GM12892 (cell line): ENCODE data around the gene HACD1.

Experiments
- DNase-seq: peaks from one replicate; pipeline ENCODE4 v3.0.0; 2011; ENCODE audit not compliant: insufficient read length
- FAIRE-seq: peaks from 2 replicates; lab custom pipeline; 2011; peaks lifted over from hg19 to GRCh38; lab: Jason Lieb, UNC
- POLR2A ChIP-seq: IDR thresholded peaks from 2 replicates; pipeline ENCODE4 v1.6.1; 2011; ENCODE audit warnings: low read depth, low read length, control low read depth
- POLR2AphosphoS5 ChIP-seq: IDR thresholded peaks from 2 replicates; pipeline ENCODE4 v1.6.1; 2011; ENCODE audit warnings: low read depth, low read length, control low read depth
- TAF1 ChIP-seq: IDR thresholded peaks from 2 replicates; pipeline ENCODE4 v1.6.1; 2011; ENCODE audit warnings: low read depth, mild to moderate bottlenecking, control low read depth, low read length, borderline replicate concordance

Gene HACD1

GRCh38 chr10:17626656-17627055, 9.5 kb upstream of the HACD1 start:
- DNase-seq (no peak), FAIRE-seq (no peak)

GRCh38 chr10:17624996-17625395, 7.8 kb upstream of the HACD1 start:
- DNase-seq (no peak), FAIRE-seq (no peak)
- TF ChIP-seq TAF1 (no peak), POLR2AphosphoS5 (no peak), POLR2A (no peak)

More at GRCh38 chr10:17626656-17627055, 9.5 kb upstream of the HACD1 start:
- TF ChIP-seq POLR2AphosphoS5 (no peak), POLR2A (no peak), TAF1 (no peak)

GRCh38 chr10:17622061-17622460, 4.9 kb upstream of the HACD1 start:
- FAIRE-seq, result no peak
- TF ChIP-seq POLR2A (no peak), TAF1 (no peak), POLR2AphosphoS5 (no peak)
- no peak for DNase-seq

- DNase-seq, result peak; percentile 22
- no peak for FAIRE-seq
- TF ChIP-seq POLR2AphosphoS5, result no peak
- no peak for TF ChIP-seq POLR2A
- TF ChIP-seq TAF1, result no peak
Observed at GRCh38 chr10:17616403-17617030, 657 bp downstream of the HACD1 start.

GRCh38 chr10:17609523-17610079, 7.6 kb downstream of the HACD1 start:
- FAIRE-seq (no peak), DNase-seq (no peak)
- TF ChIP-seq POLR2A (no peak), POLR2AphosphoS5 (no peak), TAF1 (no peak)

- DNase-seq, result no peak
- TF ChIP-seq POLR2AphosphoS5 (no peak), POLR2A (no peak)
- peak; percentile 67 for FAIRE-seq
Observed at GRCh38 chr10:17607603-17608332, 9.4 kb downstream of the HACD1 start.

- no peak for TF ChIP-seq POLR2A
- no peak for TF ChIP-seq TAF1
- FAIRE-seq, result no peak
- no peak for DNase-seq
Observed at GRCh38 chr10:17607060-17607459, 10.1 kb downstream of the HACD1 start.

GRCh38 chr10:17606547-17607040, 10.6 kb downstream of the HACD1 start:
- no peak for DNase-seq
- TF ChIP-seq POLR2A (no peak), TAF1 (no peak), POLR2AphosphoS5 (no peak)
- no peak for FAIRE-seq

GRCh38 chr10:17605936-17606335, 11.2 kb downstream of the HACD1 start:
- FAIRE-seq (no peak), DNase-seq (no peak)
- TF ChIP-seq POLR2A, result no peak
- TF ChIP-seq POLR2AphosphoS5, result no peak
- no peak for TF ChIP-seq TAF1

- TF ChIP-seq POLR2A, result no peak
- DNase-seq (no peak), FAIRE-seq (no peak)
Observed at GRCh38 chr10:17599089-17599488, 18.1 kb downstream of the HACD1 start.

GRCh38 chr10:17597386-17597785, 19.8 kb downstream of the HACD1 start:
- TF ChIP-seq POLR2A (no peak), POLR2AphosphoS5 (no peak), TAF1 (no peak)
- DNase-seq (no peak), FAIRE-seq (no peak)
